ENCODE measurements around the gene TSPEAR. TPM values are rescaled to one million over a fixed set of nuclear protein-coding genes. Genes with fewer than 3 reads are reported as not detected.
"Not testable (repeated sequence)": the region's sequence is repeated elsewhere in the genome, so short reads cannot be mapped to it uniquely, and the experiment has no call there.

The TSPEAR gene
- total RNA-seq, 1 experiment from 2014 or later, result not detected

DNA sequence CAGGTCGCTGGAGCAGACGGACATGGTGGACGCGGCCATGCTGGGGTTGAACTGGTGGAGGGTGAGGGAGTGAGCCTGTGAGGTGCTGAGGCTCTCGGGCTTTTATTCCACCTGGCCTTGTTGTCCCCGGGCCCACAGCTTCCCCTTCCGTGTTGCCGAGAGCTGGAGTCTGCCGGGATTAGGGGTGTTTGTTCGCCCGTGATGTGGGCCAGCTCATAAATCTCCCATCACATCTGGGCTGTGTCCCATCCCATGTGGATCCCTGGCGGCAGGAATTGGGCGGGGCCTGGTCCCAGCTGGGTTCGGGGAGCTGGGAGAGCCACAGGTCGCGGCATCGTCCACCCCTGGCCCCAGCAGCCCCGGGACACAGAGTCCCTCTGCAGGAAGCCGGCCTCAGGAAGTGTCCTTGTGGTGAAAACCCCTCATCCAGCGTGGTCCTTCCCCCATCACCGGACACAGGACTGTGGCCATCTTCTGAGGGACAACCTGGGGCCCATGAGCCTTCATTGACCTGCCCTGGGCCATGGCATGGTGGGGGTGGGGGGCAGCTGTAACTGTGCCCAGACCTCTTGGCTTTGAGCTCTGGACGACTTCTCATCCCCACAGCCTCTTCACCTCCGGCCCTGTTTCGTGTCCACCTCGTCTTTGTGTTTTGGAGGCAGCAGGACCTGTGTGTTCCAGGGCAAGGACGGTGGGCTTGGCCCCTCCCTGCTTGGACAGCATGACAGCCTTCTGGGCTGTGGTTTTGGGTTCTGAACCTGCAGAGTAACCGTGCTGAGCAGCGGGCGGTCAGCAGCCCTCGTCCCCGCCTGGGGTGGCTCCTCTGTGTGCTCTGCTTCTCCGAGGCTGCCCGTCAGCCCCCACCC lies 118.7 kb downstream of the TSPEAR start, which contains the start of gene KRTAP10-6:
TSS of gene KRTAP10-6 (minus strand) at position 60 of the 866 bp plus-strand sequence. CDS start at position 39, 21 bp downstream.
- no peak for DNase-seq (ENCODE audit: low spot score)

DNA sequence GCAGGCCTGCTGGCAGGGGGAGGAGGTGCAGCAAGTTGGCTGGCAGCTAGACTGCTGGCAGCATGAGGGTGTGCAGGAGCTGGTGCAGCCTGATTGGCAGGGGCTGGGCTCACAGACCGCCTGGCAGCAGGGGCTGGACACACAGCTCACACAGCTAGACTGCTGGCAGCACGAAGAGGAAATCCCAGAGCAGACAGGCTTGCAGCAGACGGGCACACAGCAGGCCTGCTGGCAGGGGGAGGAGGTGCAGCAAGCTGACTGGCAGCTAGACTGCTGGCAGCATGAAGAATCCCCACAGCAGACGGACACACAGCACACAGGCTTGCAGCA lies 119.6 kb downstream of the TSPEAR start:
- not testable (repeated sequence) for DNase-seq (ENCODE audit: low spot score)

DNA sequence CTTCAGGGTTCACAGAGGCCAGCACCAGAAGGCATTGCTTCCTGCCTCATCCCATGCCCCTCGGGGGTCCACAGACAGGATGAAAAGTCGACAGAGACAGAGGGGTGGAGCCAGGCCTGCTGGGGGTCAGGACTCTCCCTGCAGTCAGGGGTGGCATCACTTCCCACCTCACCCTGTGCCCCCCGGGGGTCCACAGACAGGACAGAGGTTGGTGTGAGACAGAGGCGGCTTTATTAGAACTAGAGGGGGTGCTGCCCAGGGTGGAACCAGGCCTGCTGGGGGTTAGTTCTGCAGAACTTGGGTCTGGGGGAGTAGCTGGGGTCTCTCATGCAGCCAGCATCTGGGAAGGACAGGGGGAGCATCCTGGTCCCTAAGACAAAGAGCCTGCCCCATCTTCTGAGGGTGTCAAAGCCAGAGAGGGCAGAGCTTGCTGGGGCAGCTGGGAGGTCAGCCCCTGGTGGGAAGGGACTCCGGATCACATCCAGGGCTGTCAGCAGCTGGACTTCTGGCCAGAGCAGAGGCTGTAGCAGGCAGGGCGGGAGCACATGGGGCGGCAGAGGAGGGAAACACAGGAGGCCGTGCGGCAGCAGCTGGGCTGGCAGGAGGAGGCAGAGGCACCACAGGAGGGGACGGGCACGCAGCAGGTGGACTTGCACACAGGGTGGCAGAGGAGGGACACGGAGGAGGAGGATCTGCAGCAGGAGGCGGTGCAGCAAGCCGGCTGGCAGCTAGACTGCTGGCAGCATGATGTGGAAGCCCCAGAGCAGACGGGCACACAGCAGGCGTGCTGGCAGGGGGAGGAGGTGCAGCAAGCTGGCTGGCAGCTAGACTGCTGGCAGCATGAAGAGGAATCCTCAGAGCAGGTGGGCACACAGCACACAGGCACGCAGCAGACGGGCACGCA lies 120.2 kb downstream of the TSPEAR start:
- not testable (repeated sequence) for DNase-seq (ENCODE audit: low spot score)

GRCh38 chr21:44590311-44590721 lies 121.1 kb downstream of the TSPEAR start:
- DNase-seq (ENCODE audit: low spot score), result no peak

- no peak for DNase-seq (ENCODE audit: low spot score)
These were observed 121.6 kb downstream of the TSPEAR start for GRCh38 chr21:44589586-44590305.

DNA sequence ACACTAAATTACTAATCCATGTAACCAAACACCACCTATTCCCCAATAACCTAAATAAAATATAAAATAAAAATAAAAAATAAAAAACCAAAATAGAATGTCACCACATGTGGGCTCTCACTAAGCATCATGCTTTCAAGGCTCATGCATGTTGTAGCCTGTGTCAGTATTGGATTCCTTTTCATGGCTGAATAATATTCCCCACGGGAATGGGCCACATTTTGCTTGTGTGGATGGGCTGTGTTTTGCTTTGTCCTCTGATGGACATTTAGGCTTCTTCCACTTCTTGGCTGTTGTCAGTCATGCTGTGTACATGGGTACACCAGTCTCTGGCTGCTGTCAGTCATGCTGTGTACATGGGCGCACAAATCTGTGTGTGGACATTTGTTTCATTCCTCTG lies 122.3 kb downstream of the TSPEAR start:
- DNase-seq (ENCODE audit: low spot score), result no peak

- no peak for DNase-seq (ENCODE audit: low spot score)
These were observed 125.5 kb downstream of the TSPEAR start for GRCh38 chr21:44585892-44586291.

GRCh38 chr21:44583800-44584147 lies 127.6 kb downstream of the TSPEAR start:
- DNase-seq (ENCODE audit: low spot score), result no peak

DNA sequence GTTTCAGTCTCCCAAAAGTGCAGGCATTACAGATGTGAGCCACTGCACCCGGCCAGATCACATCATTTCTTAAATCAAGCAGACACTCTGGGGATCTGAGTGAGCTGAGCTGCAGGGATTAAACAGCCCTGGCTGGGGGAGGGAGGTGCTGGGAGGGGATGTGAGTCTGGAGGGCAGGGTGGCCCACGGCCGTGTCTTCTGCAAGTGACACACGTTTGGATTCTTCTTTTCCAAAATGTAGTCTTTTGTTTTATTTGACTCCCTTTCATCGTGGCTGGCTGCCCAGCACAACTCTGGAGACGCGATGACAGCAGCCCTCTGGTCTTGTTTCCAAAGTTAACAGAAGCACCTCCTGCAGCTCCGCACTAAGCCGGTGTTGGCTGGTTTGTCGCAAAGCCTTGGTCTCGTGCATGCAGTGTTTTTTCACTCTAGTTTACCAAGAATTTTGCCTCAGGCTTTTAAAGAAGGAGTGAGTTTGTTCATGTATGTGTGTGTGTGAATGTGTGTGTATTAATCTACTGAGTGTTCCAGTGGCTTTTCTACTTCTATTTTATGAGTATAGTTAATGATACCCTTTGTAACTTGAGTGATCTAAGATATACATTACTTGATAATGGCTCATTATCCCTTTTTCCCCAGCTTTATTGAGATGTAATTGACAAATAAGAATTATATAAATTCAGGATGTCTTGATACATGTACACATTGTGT lies 128.1 kb downstream of the TSPEAR start:
- DNase-seq (ENCODE audit: low spot score), result no peak

- no peak for DNase-seq (ENCODE audit: low spot score)
These were observed 129.3 kb downstream of the TSPEAR start for GRCh38 chr21:44582055-44582454.

DNA sequence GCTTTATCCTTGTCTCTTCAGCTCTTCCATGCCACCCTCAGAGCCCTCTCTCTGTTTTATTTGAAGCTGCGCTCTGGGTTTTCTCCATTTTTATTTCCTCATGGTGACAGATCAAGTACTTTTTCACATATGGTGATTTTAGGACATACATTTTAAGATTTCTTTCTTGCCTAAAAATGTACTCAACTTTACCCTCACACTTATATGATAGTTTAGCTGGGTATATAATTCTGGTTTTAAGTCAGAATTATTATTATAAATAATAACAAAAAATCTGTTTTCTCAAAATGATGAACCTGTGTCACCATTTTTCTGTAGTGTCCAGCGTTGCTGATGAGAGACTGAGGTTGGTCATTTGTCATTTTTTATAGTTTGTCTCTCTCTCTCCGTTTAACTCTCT lies 130.2 kb downstream of the TSPEAR start:
- DNase-seq (ENCODE audit: low spot score), result no peak

GRCh38 chr21:44580231-44580821 lies 131.0 kb downstream of the TSPEAR start, which contains the start of gene KRTAP10-5:
Gene KRTAP10-5, minus strand, starts transcription at chr21:44580604. Its CDS starts 26 bp downstream, at chr21:44580578.
- DNase-seq (ENCODE audit: low spot score), result not testable (repeated sequence)

GRCh38 chr21:44579833-44580144 lies 131.6 kb downstream of the TSPEAR start:
- DNase-seq (ENCODE audit: low spot score), result no peak

GRCh38 chr21:44579056-44579832 lies 132.1 kb downstream of the TSPEAR start:
- no peak for DNase-seq (ENCODE audit: low spot score)

DNA sequence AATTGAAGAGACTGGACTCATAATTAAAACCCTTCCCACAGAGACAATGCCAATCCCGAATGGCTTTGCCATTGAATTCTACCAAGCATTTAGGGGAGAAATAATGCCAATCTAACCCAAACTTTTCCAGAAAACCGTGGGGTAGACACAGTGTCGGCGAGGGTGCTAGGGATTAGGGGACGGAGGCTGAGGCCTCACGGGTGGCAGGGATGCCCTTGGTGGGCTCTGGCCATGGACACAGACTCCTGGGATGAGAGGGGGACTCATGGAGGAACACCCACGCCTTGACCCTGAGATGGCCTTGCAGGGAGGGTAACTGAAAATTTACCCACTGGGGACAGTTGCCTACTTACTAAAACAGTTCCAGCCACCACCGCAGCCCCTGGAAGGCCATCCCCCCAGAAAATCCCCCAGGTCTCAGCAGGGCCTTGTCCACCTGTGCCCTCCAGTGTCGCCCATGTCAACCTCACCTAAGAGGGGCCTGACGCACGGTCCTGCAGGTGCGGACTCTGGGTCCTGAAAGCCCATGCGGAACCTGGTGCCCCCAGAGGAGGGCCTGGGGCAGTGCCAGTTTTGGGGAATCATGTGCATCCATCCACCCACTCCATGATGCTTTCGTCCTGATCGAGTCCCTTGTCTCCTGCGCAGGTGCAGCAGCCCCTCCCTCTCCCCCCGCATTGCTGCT lies 132.9 kb downstream of the TSPEAR start:
- no peak for DNase-seq (ENCODE audit: low spot score)

- no peak for DNase-seq (ENCODE audit: low spot score)
These were observed 135.3 kb downstream of the TSPEAR start for GRCh38 chr21:44576025-44576420.

- DNase-seq (ENCODE audit: low spot score), result no peak
These were observed 135.9 kb downstream of the TSPEAR start for GRCh38 chr21:44575307-44576024.

GRCh38 chr21:44574457-44575306 lies 136.7 kb downstream of the TSPEAR start:
- DNase-seq (ENCODE audit: low spot score), result peak; percentile 2

All from HT-29 (cell line).